ENCODE results near the gene DPT. TPM values are rescaled to one million over a fixed set of nuclear protein-coding genes. Genes with fewer than 3 reads are reported as not detected.

The DPT gene
- polyA plus RNA-seq, 1 of the 3 experiments (the other 2 are of a cell fraction), result 0.05 TPM

GRCh38 chr1:168733241-168733640, 4.2 kb upstream of the DPT start (continued):
- TF ChIP-seq REST (IDR thresholded peaks at IDR 0.05; ENCODE audit: low read depth, low read length) (no peak), CTCF (IDR thresholded peaks at IDR 0.05) (no peak), SIN3A (IDR thresholded peaks at IDR 0.05; ENCODE audit: borderline replicate concordance, low read depth, low read length) (no peak), ELF1 (IDR thresholded peaks at IDR 0.05) (no peak)

GRCh38 chr1:168732736-168733135, 3.7 kb upstream of the DPT start:
- no peak overlapping the region for H3K27ac ChIP-seq (ENCODE audit: low read depth in 2 of 2, low read length in 1 of 2)
- DNase-seq, result no peak
- peaks cover 0 to 30% of the 10 kb centered on the region in 2 experiments; a peak in 2 of 4 replicates for H3K4me1 ChIP-seq (ENCODE audit: control insufficient read depth in 1 of 2, insufficient read depth in 2 of 2, low read depth in 1 of 2, low read length in 1 of 2)
- H3K9ac ChIP-seq, result no peak overlapping the region
- no peak for TF ChIP-seq RAD21 (IDR thresholded peaks at IDR 0.05; ENCODE audit: low read length)
- H3K36me3 ChIP-seq (replicated peaks in 1 of 2; ENCODE audit: control insufficient read depth in 1 of 2, insufficient read depth in 2 of 2, low read length in 1 of 2), result no peaks in the 10 kb centered on the region
- H4K20me1 ChIP-seq (ENCODE audit: insufficient read depth), result no peaks in the 10 kb centered on the region
- ChIA-PET CTCF (no interaction called here), POLR2A (no interaction called here)
- WGBS (ENCODE audit: low lambda C conversion rate), result 86% methylated on average over 6 of the region's 6 CpGs
- no peaks in the 10 kb centered on the region for H3K79me2 ChIP-seq (ENCODE audit: insufficient read depth)
- no peaks in the 10 kb centered on the region for H3K9me2 ChIP-seq
- no peaks in the 10 kb centered on the region for H3F3A ChIP-seq (replicated peaks; ENCODE audit: insufficient read depth)
- H3K4me3 ChIP-seq (ENCODE audit: low read depth in 2 of 2, low read length in 1 of 2), result no peak overlapping the region
- H3K9me3 ChIP-seq, result no peaks in the 10 kb centered on the region
- H3K27me3 ChIP-seq (ENCODE audit: insufficient read depth), result no peaks in the 10 kb centered on the region
- no peak overlapping the region for H3K4me2 ChIP-seq
- H2AFZ ChIP-seq (ENCODE audit: low read depth), result no peak overlapping the region

GRCh38 chr1:168731244-168731953, 2.4 kb upstream of the DPT start:
- H4K20me1 ChIP-seq (ENCODE audit: insufficient read depth), result no peaks in the 10 kb centered on the region
- DNase-seq, result peak; percentile 20
- H3K9me2 ChIP-seq, result no peaks in the 10 kb centered on the region
- no peak overlapping the region for H2AFZ ChIP-seq (ENCODE audit: low read depth)
- CTCF ChIA-PET, result interaction anchor here (1.3 kb wide), 1 partner anchor 15 kb away, joined by 3 read pairs; no protein-coding TSS in a partner anchor
- H3K4me1 ChIP-seq (ENCODE audit: control insufficient read depth in 1 of 2, insufficient read depth in 2 of 2, low read depth in 1 of 2, low read length in 1 of 2), result peaks cover 0 to 34% of the 10 kb centered on the region in 2 experiments; a peak in 2 of 4 replicates
- H3K27me3 ChIP-seq (ENCODE audit: insufficient read depth), result no peaks in the 10 kb centered on the region
- no peak overlapping the region for H3K9ac ChIP-seq
- 66% methylated on average over 7 of the region's 7 CpGs for WGBS (ENCODE audit: low lambda C conversion rate)
- no peaks in the 10 kb centered on the region for H3F3A ChIP-seq (replicated peaks; ENCODE audit: insufficient read depth)
- no peak overlapping the region for H3K4me2 ChIP-seq
- no peak overlapping the region for H3K4me3 ChIP-seq (ENCODE audit: low read depth in 2 of 2, low read length in 1 of 2)
- H3K79me2 ChIP-seq (ENCODE audit: insufficient read depth), result no peaks in the 10 kb centered on the region
- H3K9me3 ChIP-seq, result no peaks in the 10 kb centered on the region
- TF ChIP-seq RXRA (IDR thresholded peaks at IDR 0.05; ENCODE audit: borderline replicate concordance, low read depth) (no peak), FOSL2 (IDR thresholded peaks at IDR 0.05; ENCODE audit: borderline replicate concordance, low read depth) (no peak), SIN3A (IDR thresholded peaks at IDR 0.05; ENCODE audit: borderline replicate concordance, low read depth, low read length) (no peak), RCOR1 (IDR thresholded peaks at IDR 0.05; ENCODE audit: low read length) (peak; percentile 86), TCF12 (IDR thresholded peaks at IDR 0.05) (no peak), RAD21 (IDR thresholded peaks at IDR 0.05; ENCODE audit: low read length) (0 out of 2 replicates have a peak, but pooled peaks have one; percentile 1), FOXM1 (IDR thresholded peaks at IDR 0.05; ENCODE audit: low read depth) (no peak), FOXJ3 (CRISPR knock-in tag; IDR thresholded peaks at IDR 0.05) (no peak), CTCF (IDR thresholded peaks at IDR 0.05) (no peak), GABPA (IDR thresholded peaks at IDR 0.05; ENCODE audit: low read depth) (no peak), USF1 (IDR thresholded peaks at IDR 0.05; ENCODE audit: borderline replicate concordance, low read depth) (no peak), EP300 (IDR thresholded peaks at IDR 0.05; ENCODE audit: borderline replicate concordance in 1 of 2, low read depth in 1 of 2, low read length in 1 of 2) (peak in 1 of 2 experiments; percentile 37; a peak in 1 of 4 replicates), GATA2 (CRISPR knock-in tag; IDR thresholded peaks at IDR 0.05) (peak; percentile 81), RFX5 (IDR thresholded peaks at IDR 0.05; ENCODE audit: low read length) (no peak)
- H3K27ac ChIP-seq (ENCODE audit: low read depth in 2 of 2, low read length in 1 of 2), result peak overlapping the region in 1 of 2 experiments; percentile 39; a peak in 2 of 4 replicates
- no peaks in the 10 kb centered on the region for H3K36me3 ChIP-seq (replicated peaks in 1 of 2; ENCODE audit: control insufficient read depth in 1 of 2, insufficient read depth in 2 of 2, low read length in 1 of 2)
- POLR2A ChIA-PET, result interaction anchor here (0.9 kb wide), 1 partner anchor 465 kb away, joined by 3 read pairs; no protein-coding TSS in a partner anchor

All from SK-N-SH (cell line).